Epithelial cell of prostate (primary cell): Measurements from ENCODE around the gene MCC.
A peak's percentile ranks its signal among the peaks of the same experiment; 100 is the strongest.
"Not testable (repeated sequence)": the region's sequence is repeated elsewhere in the genome, so short reads cannot be mapped to it uniquely, and the experiment has no call there.

Experiments used
- DNase-seq: peaks from one replicate; pipeline ENCODE4 v3.0.0-alpha.2; 2011; ENCODE audit warnings: low read depth, low spot score
- H3K27ac ChIP-seq: fragments of 450-650 bp; 2 replicates; pipeline ENCODE4 v1.5.1; 2017; ENCODE audit warnings: mild to moderate bottlenecking

MCC gene

GRCh38 chr5:113493446-113493845 is 5.2 kb upstream of the MCC start:
- no peak overlapping the region for H3K27ac ChIP-seq
- no peak for DNase-seq

- no peak overlapping the region for H3K27ac ChIP-seq
- DNase-seq = no peak
Measured at GRCh38 chr5:113491022-113491421, 2.8 kb upstream of the MCC start.

GRCh38 chr5:113490317-113490716 is 2.1 kb upstream of the MCC start:
- peak overlapping the region; percentile 80 for H3K27ac ChIP-seq
- no peak for DNase-seq

- H3K27ac ChIP-seq = peak overlapping the region; percentile 80
- DNase-seq = peak; percentile 97
Measured at GRCh38 chr5:113489299-113489698, 1.0 kb upstream of the MCC start.

- peak overlapping the region; percentile 80 for H3K27ac ChIP-seq
Measured at GRCh38 chr5:113488645-113489184, 462 bp upstream of the MCC start.

GRCh38 chr5:113487416-113487780 is 855 bp downstream of the MCC start:
- peak overlapping the region; percentile 80 for H3K27ac ChIP-seq
- DNase-seq = no peak

More at GRCh38 chr5:113488645-113489184, 462 bp upstream of the MCC start:
- no peak for DNase-seq

GRCh38 chr5:113480243-113480642 is 8.0 kb downstream of the MCC start:
- DNase-seq = no peak
- H3K27ac ChIP-seq = no peak overlapping the region

GRCh38 chr5:113478691-113479090 is 9.6 kb downstream of the MCC start:
- H3K27ac ChIP-seq = no peak overlapping the region
- DNase-seq = no peak

- DNase-seq = no peak
Measured at GRCh38 chr5:113474100-113474728, 14.0 kb downstream of the MCC start.

GRCh38 chr5:113463032-113463431 is 25.2 kb downstream of the MCC start:
- H3K27ac ChIP-seq = no peak overlapping the region
- no peak for DNase-seq

More at GRCh38 chr5:113474100-113474728, 14.0 kb downstream of the MCC start:
- H3K27ac ChIP-seq = no peak overlapping the region

GRCh38 chr5:113457106-113457505 is 31.1 kb downstream of the MCC start:
- not testable (repeated sequence) for DNase-seq

GRCh38 chr5:113452941-113453340 is 35.3 kb downstream of the MCC start:
- H3K27ac ChIP-seq = no peak overlapping the region
- DNase-seq = no peak

More at GRCh38 chr5:113457106-113457505, 31.1 kb downstream of the MCC start:
- H3K27ac ChIP-seq = not testable (repeated sequence)

- DNase-seq = no peak
- H3K27ac ChIP-seq = no peak overlapping the region
Measured at GRCh38 chr5:113451797-113452196, 36.5 kb downstream of the MCC start.

GRCh38 chr5:113450929-113451328 is 37.3 kb downstream of the MCC start:
- DNase-seq = no peak
- H3K27ac ChIP-seq = no peak overlapping the region

- no peak overlapping the region for H3K27ac ChIP-seq
- no peak for DNase-seq
Measured at GRCh38 chr5:113450462-113450861, 37.8 kb downstream of the MCC start.

- no peak overlapping the region for H3K27ac ChIP-seq
- no peak for DNase-seq
Measured at GRCh38 chr5:113448252-113448651, 40.0 kb downstream of the MCC start.

GRCh38 chr5:113447498-113448050 is 40.7 kb downstream of the MCC start:
- H3K27ac ChIP-seq = no peak overlapping the region
- no peak for DNase-seq

- H3K27ac ChIP-seq = no peak overlapping the region
- no peak for DNase-seq
Measured at GRCh38 chr5:113446358-113446927, 41.8 kb downstream of the MCC start.

GRCh38 chr5:113437111-113437510 is 51.1 kb downstream of the MCC start:
- H3K27ac ChIP-seq = no peak overlapping the region
- DNase-seq = no peak

- DNase-seq = no peak
- H3K27ac ChIP-seq = no peak overlapping the region
Measured at GRCh38 chr5:113435575-113435974, 52.7 kb downstream of the MCC start.

- no peak for DNase-seq
- H3K27ac ChIP-seq = no peak within 1 kb of the TSS
Measured at GRCh38 chr5:113434889-113435288, 53.4 kb downstream of the MCC start, which contains the start of gene TSSK1B. TSS of gene TSSK1B (minus strand) at chr5:113434989. CDS start at chr5:113434839, 150 bp downstream.
